OCI-LY3 (cell line): Measurements from ENCODE around the gene TOM1L2.

Experiments
- H2AFZ ChIP-seq: fragments of 200-600, 300-600 bp; shearing (Covaris generic); 2 replicates; pipeline ENCODE4 v1.6.0; 2014; ENCODE audit warnings: antibody characterized with exemption, low read depth, low read length
- H3K27ac ChIP-seq: fragments of 200-600, 300-600 bp; sonication (generic); 2 replicates; pipeline ENCODE4 v1.5.1; 2014; ENCODE audit warnings: mild to moderate bottlenecking, low read length, moderate library complexity, mixed read lengths
- H3K27me3 ChIP-seq: fragments of 200-600, 300-600 bp; sonication (generic); 2 replicates; pipeline ENCODE4 v1.6.1; 2014; ENCODE audit warnings: low read depth, low read length, mixed read lengths
- H3K36me3 ChIP-seq: fragments of 200-600, 300-600 bp; sonication (generic); replicated peaks from 2 replicates; pipeline ENCODE3; 2014; ENCODE audit warnings: low read depth, low read length, mixed read lengths
- H3K4me1 ChIP-seq: fragments of 300-600, 200-600 bp; sonication (generic); 2 replicates; pipeline ENCODE4 v1.6.1; 2014; ENCODE audit warnings: low read length, mixed read lengths
- H3K4me2 ChIP-seq: fragments of 200-600, 300-600 bp; sonication (generic); 2 replicates; pipeline ENCODE4 v1.6.1; 2014; ENCODE audit warnings: low read length, mixed read lengths
- H3K4me3 ChIP-seq: fragments of 300-600, 200-600 bp; sonication (generic); 2 replicates; pipeline ENCODE4 v1.5.1; 2014; ENCODE audit warnings: antibody characterized with exemption, mild to moderate bottlenecking, low read length, moderate library complexity
- H3K79me2 ChIP-seq: fragments of 300-600, 200-600 bp; shearing (Covaris generic); 2 replicates; pipeline ENCODE4 v1.6.1; 2014; ENCODE audit warnings: mild to moderate bottlenecking, low read length, mixed read lengths
- H3K9ac ChIP-seq: fragments of 300-600, 200-600 bp; shearing (Covaris generic); 2 replicates; pipeline ENCODE4 v1.6.0; 2014; ENCODE audit warnings: mild to moderate bottlenecking, low read length, moderate library complexity
- H3K9me3 ChIP-seq: fragments of 200-600, 300-600 bp; shearing (Covaris generic); 2 replicates; pipeline ENCODE4 v1.6.1; 2014; ENCODE audit warnings: low read length, mixed read lengths; ENCODE audit not compliant: insufficient read depth
- H4K20me1 ChIP-seq: fragments of 200-600, 300-600 bp; sonication (generic); 2 replicates; pipeline ENCODE4 v1.6.1; 2016; ENCODE audit warnings: low read length, mixed read lengths; ENCODE audit not compliant: insufficient read depth
- EZH2phosphoT487 ChIP-seq: fragments of 200-600 bp; shearing (Covaris generic); IDR thresholded peaks from 2 replicates; pipeline ENCODE4 v1.6.1; 2018; ENCODE audit warnings: antibody characterized with exemption, mixed run types, low read depth
- TF ChIP-seq, protein P1 (sequence below): fragments of 200-600, 300-600 bp; sonication (generic); IDR thresholded peaks from 2 replicates; pipeline ENCODE4 v1.5.1; 2014; ENCODE audit warnings: antibody characterized with exemption, low read length, low read depth

TOM1L2 gene

DNA sequence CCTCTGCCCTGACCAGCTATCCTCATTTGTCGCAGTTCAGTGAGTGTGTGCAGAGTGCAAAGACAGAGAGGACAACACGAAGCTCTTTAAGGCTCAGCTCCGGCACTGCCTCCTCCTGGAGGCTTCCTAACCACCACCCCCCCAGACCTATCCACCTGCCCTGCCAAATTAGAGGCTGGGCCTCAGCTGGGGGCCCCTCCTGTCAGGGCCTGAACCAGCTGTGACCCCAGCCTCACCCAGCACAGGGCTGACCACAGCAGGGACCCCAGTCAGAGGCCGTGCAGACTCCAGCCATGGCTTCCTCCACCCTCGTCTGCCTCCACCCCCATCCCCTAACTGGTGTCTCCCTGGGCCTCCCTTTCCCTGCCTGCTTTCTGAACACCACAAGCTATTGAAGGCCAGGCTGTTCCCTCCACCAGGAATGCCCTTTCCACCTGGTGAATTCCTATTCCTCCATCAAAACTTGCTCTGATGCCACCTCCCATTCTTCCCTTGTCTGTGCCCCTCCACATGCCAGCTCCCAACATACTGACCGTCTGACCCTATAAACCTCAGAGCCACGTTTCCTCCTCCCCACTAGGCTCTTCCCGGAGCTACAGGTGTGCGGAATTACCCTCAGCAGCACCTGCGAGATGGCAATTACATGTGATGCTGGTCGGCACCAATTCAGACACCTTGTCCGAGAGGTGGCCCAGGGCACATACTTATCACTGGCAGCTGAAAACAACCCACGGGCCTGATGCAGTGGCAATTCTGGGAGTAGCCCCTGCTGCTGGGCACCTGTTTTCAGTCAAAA, 144.2 kb downstream of the TOM1L2 start:
- Histone ChIP-seq H3K4me3 (no peak overlapping the region), H3K4me2 (no peak overlapping the region), H2AFZ (no peak overlapping the region), H3K27ac (no peak overlapping the region), H3K4me1 (peaks cover 16% of the 10 kb centered on the region), H3K36me3 (no peaks in the 10 kb centered on the region), H3K27me3 (no peaks in the 10 kb centered on the region), H3K9ac (no peak overlapping the region), H3K9me3 (no peaks in the 10 kb centered on the region), H4K20me1 (peaks cover 23% of the 10 kb centered on the region; the same call in 1 of the 2 replicates), H3K79me2 (peaks cover 12% of the 10 kb centered on the region; the same call in 1 of the 2 replicates)
- TF ChIP-seq, protein P1, sequence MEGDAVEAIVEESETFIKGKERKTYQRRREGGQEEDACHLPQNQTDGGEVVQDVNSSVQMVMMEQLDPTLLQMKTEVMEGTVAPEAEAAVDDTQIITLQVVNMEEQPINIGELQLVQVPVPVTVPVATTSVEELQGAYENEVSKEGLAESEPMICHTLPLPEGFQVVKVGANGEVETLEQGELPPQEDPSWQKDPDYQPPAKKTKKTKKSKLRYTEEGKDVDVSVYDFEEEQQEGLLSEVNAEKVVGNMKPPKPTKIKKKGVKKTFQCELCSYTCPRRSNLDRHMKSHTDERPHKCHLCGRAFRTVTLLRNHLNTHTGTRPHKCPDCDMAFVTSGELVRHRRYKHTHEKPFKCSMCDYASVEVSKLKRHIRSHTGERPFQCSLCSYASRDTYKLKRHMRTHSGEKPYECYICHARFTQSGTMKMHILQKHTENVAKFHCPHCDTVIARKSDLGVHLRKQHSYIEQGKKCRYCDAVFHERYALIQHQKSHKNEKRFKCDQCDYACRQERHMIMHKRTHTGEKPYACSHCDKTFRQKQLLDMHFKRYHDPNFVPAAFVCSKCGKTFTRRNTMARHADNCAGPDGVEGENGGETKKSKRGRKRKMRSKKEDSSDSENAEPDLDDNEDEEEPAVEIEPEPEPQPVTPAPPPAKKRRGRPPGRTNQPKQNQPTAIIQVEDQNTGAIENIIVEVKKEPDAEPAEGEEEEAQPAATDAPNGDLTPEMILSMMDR: no peak
- TF ChIP-seq EZH2phosphoT487: no peak

DNA sequence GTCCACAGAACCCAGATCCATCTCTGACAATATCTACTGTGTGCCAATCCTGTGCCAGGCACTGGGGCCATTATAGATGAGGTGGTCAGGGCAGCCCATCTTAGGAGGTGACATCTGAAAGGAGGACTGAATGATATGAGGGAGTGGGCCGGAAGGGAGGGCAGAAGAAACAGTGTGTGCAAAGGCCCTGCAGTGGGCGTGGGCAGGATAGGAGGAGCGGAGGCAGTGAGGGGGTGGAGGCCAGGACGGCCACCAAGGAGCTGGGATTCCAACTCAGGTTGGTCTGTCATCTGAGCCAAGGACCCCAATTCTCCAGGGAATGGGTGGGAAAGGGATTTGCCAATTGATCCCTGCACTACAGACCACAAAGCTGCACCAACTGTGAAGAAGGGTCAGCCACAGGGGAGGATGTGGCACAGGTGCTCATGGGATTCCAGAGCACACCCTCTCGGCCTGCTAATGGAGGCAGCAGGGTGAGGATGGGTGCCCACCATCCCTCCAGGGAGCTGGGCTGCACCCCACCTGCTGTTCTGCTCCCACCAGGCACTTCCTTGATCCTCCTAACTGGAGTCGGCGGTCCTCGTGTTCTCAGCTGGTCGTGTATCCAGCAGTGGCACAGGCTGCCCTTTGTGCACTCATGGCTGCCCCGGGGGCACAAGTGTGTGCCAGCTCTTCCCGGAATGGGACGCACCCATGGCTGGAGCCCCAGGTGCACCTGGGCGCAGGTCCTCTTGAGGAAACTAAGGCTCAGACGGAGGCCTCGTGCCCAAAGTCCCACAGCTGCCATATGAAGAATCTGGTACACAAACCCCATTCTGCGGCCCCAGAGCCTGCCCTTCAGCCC, 145.0 kb downstream of the TOM1L2 start:
- H4K20me1 ChIP-seq: peaks cover 29% of the 10 kb centered on the region; the same call in 1 of the 2 replicates
- no peak overlapping the region for H3K27ac ChIP-seq
- H2AFZ ChIP-seq: no peak overlapping the region
- no peak overlapping the region for H3K4me3 ChIP-seq
- H3K79me2 ChIP-seq: peaks cover 13% of the 10 kb centered on the region; the same call in 1 of the 2 replicates
- no peaks in the 10 kb centered on the region for H3K27me3 ChIP-seq
- TF ChIP-seq, protein P1: no peak
- H3K4me1 ChIP-seq: peaks cover 19% of the 10 kb centered on the region
- no peak overlapping the region for H3K9ac ChIP-seq
- H3K36me3 ChIP-seq: no peaks in the 10 kb centered on the region
- no peak overlapping the region for H3K4me2 ChIP-seq
- H3K9me3 ChIP-seq: no peaks in the 10 kb centered on the region

DNA sequence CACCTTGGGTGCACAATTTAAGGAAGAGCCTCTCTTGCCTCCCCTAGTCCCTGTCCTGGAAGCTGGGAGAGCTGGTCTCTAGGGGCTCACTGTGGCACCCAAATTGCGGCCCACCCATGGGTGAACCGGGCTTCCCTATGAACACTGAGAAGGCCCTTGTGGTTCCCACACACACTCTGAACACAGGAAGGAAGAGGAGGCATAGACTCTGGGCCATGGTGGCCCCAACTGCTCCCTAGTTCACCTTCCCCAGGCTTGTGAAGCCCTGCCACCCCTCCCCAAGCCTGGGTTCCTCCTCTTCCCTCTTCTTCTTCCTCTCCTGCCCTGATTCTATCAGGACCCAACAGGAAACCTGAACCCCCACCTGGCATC, 145.9 kb downstream of the TOM1L2 start:
- H3K4me1 ChIP-seq: peaks cover 19% of the 10 kb centered on the region
- no peak overlapping the region for H3K27ac ChIP-seq

More for the DNA sequence above, 145.9 kb downstream of the TOM1L2 start:
- Histone ChIP-seq H3K4me3 (no peak overlapping the region), H3K4me2 (no peak overlapping the region), H4K20me1 (peaks cover 27% of the 10 kb centered on the region; the same call in 1 of the 2 replicates), H3K9me3 (no peaks in the 10 kb centered on the region), H3K79me2 (peaks cover 7% of the 10 kb centered on the region; the same call in 1 of the 2 replicates), H3K36me3 (no peaks in the 10 kb centered on the region), H2AFZ (no peak overlapping the region), H3K9ac (no peak overlapping the region), H3K27me3 (no peaks in the 10 kb centered on the region)
- TF ChIP-seq, protein P1: no peak
- TF ChIP-seq EZH2phosphoT487: no peak
